ENCODE data around the gene OVOL2.
"Not testable (repeated sequence)": the region's sequence is repeated elsewhere in the genome, so short reads cannot be mapped to it uniquely, and the experiment has no call there.

Gene OVOL2

GRCh38 chr20:18057101-18057993 is at the start of gene OVOL2:
Gene OVOL2 (minus strand): TSS chr20:18057916. CDS start chr20:18057634, 282 bp downstream.
- no peaks in the 10 kb centered on the region for H3K9me3 ChIP-seq (ENCODE audit: control insufficient read depth, low read length)
- DNase-seq (ENCODE audit: low read depth), result no peak
- H3K27me3 ChIP-seq (replicated peaks; ENCODE audit: control insufficient read depth, insufficient read depth, low read length), result peaks cover 67% of the 10 kb centered on the region
- no peaks in the 10 kb centered on the region for H3K36me3 ChIP-seq (ENCODE audit: control insufficient read depth, insufficient read depth, low read length, severe bottlenecking)
- no peak within 1 kb of the TSS for H3K9ac ChIP-seq (ENCODE audit: low read length)
- H3K4me3 ChIP-seq (ENCODE audit: low read length), result peak within 1 kb of the TSS; percentile 42
- H3K4me1 ChIP-seq (ENCODE audit: control insufficient read depth, insufficient read depth, low read length), result peaks cover 4% of the 10 kb centered on the region

DNA sequence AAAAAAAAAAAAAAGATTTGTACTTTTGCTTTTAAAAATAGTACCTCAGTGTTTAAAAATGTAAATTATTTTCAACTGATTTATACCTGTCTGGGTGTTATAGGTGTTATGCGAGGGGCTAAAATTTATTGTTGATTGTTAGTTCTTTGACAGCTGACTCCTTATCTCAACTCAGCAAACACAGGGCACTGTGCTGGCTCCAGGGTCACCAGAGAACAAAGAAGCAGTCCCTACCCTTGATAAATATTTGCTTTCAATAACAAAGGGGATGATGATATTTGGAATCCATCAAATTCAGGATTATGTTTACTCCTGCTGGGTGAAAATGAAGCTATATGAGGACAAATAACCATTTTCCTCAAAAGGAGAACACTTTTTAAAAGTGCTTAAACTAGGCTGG is 45.8 kb upstream of the OVOL2 start:
- H3K4me1 ChIP-seq (ENCODE audit: control insufficient read depth, insufficient read depth, low read length), result no peaks in the 10 kb centered on the region
- H3K9ac ChIP-seq (ENCODE audit: low read length), result no peak overlapping the region
- H3K9me3 ChIP-seq (ENCODE audit: control insufficient read depth, low read length), result no peaks in the 10 kb centered on the region
- H3K4me3 ChIP-seq (ENCODE audit: low read length), result no peak overlapping the region
- no peak for DNase-seq (ENCODE audit: low read depth)
- no peaks in the 10 kb centered on the region for H3K36me3 ChIP-seq (ENCODE audit: control insufficient read depth, insufficient read depth, low read length, severe bottlenecking)
- peaks cover 10% of the 10 kb centered on the region for H3K27me3 ChIP-seq (replicated peaks; ENCODE audit: control insufficient read depth, insufficient read depth, low read length)

DNA sequence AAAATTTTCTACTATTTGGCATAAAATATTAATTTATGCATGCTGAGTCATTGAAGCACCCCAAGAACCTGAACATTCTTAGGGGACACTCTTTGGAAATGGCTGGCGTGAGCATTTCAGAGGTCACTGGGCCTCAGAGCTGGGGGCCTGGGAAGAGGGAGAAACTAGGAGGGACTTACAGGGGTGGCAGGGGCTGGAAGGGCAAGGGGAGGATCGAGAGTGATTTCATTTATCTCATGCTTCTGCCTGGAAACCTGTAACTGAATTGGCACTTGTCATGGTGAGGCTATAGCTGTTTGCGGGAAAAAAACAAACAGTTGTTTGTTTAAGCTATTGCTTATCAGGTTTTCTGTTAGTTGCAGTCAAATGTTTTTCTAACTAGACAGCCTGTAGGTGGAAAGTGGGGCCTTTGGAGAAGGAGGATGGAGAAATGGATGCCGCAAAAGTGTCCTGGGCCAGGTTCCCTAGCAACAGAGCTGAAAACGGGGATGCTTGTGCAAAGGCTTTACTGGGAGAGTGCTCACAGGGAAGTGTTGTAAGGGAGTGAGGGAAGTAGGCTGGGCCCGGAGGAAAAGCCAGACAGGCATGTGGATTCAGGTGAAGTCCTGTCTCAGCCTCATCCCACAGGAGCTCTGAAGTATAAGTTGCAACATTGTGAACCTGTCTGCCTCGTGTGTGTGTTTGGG is 43.6 kb upstream of the OVOL2 start:
- Histone ChIP-seq H3K36me3 (ENCODE audit: control insufficient read depth, insufficient read depth, low read length, severe bottlenecking) (no peaks in the 10 kb centered on the region), H3K4me3 (ENCODE audit: low read length) (no peak overlapping the region), H3K4me1 (ENCODE audit: control insufficient read depth, insufficient read depth, low read length) (no peaks in the 10 kb centered on the region), H3K9me3 (ENCODE audit: control insufficient read depth, low read length) (no peaks in the 10 kb centered on the region), H3K27me3 (replicated peaks; ENCODE audit: control insufficient read depth, insufficient read depth, low read length) (peaks cover 10% of the 10 kb centered on the region), H3K9ac (ENCODE audit: low read length) (no peak overlapping the region)
- no peak for DNase-seq (ENCODE audit: low read depth)

DNA sequence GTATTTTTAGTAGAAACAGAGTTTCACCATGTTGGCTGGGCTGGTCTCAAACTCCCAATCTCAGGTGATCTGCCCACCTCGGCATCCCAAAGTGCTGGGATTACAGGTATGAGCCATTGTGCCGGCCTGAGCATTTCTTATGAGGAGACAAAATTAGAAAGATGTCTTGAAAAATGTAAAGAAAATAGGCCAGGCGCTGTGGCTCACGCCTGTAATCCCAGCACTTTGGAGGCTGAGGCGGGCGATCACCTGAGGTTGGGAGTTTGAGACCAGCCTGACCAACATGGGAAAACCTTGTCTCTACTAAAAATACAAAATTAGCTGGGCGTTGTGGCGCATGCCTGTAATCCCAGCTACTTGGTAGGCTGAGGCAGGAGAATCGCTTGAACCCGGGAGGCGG is 42.9 kb upstream of the OVOL2 start:
- H3K4me3 ChIP-seq (ENCODE audit: low read length); H3K9me3 ChIP-seq (ENCODE audit: control insufficient read depth, low read length); H3K4me1 ChIP-seq (ENCODE audit: control insufficient read depth, insufficient read depth, low read length); DNase-seq (ENCODE audit: low read depth); H3K9ac ChIP-seq (ENCODE audit: low read length); H3K36me3 ChIP-seq (ENCODE audit: control insufficient read depth, insufficient read depth, low read length, severe bottlenecking): not testable (repeated sequence)
- peaks cover 11% of the 10 kb centered on the region for H3K27me3 ChIP-seq (replicated peaks; ENCODE audit: control insufficient read depth, insufficient read depth, low read length)

DNA sequence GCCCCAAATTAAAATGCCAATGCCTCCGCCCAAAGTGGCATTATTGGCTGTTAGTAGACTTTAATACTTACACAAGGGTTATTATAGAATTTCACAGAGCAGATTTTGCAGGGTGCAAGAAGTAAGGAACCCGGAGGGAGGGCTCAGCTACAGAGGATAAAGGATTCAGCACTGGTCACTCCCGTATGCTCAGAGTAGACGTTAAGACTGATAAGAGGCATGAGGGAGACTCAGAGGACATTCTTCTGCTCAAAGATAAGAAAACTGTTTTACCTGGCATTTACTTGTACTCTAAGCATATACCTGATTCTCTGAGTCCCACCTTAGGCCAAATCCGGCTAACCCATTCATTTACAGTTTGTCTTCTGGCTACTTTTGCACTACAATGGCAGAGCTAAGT is 36.5 kb upstream of the OVOL2 start:
- DNase-seq (ENCODE audit: low read depth), result no peak
- Histone ChIP-seq H3K4me1 (ENCODE audit: control insufficient read depth, insufficient read depth, low read length) (no peaks in the 10 kb centered on the region), H3K9me3 (ENCODE audit: control insufficient read depth, low read length) (no peaks in the 10 kb centered on the region), H3K4me3 (ENCODE audit: low read length) (no peak overlapping the region), H3K27me3 (replicated peaks; ENCODE audit: control insufficient read depth, insufficient read depth, low read length) (peaks cover 7% of the 10 kb centered on the region), H3K36me3 (ENCODE audit: control insufficient read depth, insufficient read depth, low read length, severe bottlenecking) (no peaks in the 10 kb centered on the region), H3K9ac (ENCODE audit: low read length) (no peak overlapping the region)

- no peaks in the 10 kb centered on the region for H3K36me3 ChIP-seq (ENCODE audit: control insufficient read depth, insufficient read depth, low read length, severe bottlenecking)
- DNase-seq (ENCODE audit: low read depth), result no peak
- peaks cover 7% of the 10 kb centered on the region for H3K27me3 ChIP-seq (replicated peaks; ENCODE audit: control insufficient read depth, insufficient read depth, low read length)
- H3K4me1 ChIP-seq (ENCODE audit: control insufficient read depth, insufficient read depth, low read length), result no peaks in the 10 kb centered on the region
- no peak overlapping the region for H3K9ac ChIP-seq (ENCODE audit: low read length)
- H3K4me3 ChIP-seq (ENCODE audit: low read length), result no peak overlapping the region
- no peaks in the 10 kb centered on the region for H3K9me3 ChIP-seq (ENCODE audit: control insufficient read depth, low read length)
Measured at GRCh38 chr20:18093388-18093787, 35.7 kb upstream of the OVOL2 start.

DNA sequence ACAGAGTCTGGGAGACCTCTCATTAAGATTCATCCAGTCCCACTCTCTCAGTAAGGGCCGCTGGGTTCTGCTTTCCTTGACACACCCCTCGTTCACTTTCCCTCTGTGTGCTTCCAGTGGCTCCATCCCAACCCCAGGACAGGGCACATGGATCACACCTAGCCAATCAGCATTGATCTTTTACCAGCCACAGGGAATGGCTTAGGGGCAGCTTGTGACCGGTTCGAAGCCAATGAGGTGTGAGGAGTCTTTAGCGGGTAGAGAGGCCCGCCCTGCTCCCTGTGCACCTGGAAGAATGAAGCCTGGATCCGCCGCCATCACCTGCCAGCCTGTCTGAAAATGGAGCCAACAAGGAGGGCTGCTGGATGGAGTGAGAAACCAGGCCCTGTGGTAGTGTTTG is 35.2 kb upstream of the OVOL2 start:
- no peak for DNase-seq (ENCODE audit: low read depth)

GRCh38 chr20:18091623-18092022 is 33.9 kb upstream of the OVOL2 start:
- Histone ChIP-seq H3K36me3 (ENCODE audit: control insufficient read depth, insufficient read depth, low read length, severe bottlenecking) (no peaks in the 10 kb centered on the region), H3K4me3 (ENCODE audit: low read length) (no peak overlapping the region), H3K4me1 (ENCODE audit: control insufficient read depth, insufficient read depth, low read length) (no peaks in the 10 kb centered on the region), H3K27me3 (replicated peaks; ENCODE audit: control insufficient read depth, insufficient read depth, low read length) (peaks cover 7% of the 10 kb centered on the region), H3K9me3 (ENCODE audit: control insufficient read depth, low read length) (no peaks in the 10 kb centered on the region), H3K9ac (ENCODE audit: low read length) (no peak overlapping the region)
- no peak for DNase-seq (ENCODE audit: low read depth)

More for the DNA sequence above, 35.2 kb upstream of the OVOL2 start:
- Histone ChIP-seq H3K36me3 (ENCODE audit: control insufficient read depth, insufficient read depth, low read length, severe bottlenecking) (no peaks in the 10 kb centered on the region), H3K4me3 (ENCODE audit: low read length) (no peak overlapping the region), H3K27me3 (replicated peaks; ENCODE audit: control insufficient read depth, insufficient read depth, low read length) (peaks cover 7% of the 10 kb centered on the region), H3K4me1 (ENCODE audit: control insufficient read depth, insufficient read depth, low read length) (no peaks in the 10 kb centered on the region), H3K9ac (ENCODE audit: low read length) (no peak overlapping the region), H3K9me3 (ENCODE audit: control insufficient read depth, low read length) (no peaks in the 10 kb centered on the region)

DNA sequence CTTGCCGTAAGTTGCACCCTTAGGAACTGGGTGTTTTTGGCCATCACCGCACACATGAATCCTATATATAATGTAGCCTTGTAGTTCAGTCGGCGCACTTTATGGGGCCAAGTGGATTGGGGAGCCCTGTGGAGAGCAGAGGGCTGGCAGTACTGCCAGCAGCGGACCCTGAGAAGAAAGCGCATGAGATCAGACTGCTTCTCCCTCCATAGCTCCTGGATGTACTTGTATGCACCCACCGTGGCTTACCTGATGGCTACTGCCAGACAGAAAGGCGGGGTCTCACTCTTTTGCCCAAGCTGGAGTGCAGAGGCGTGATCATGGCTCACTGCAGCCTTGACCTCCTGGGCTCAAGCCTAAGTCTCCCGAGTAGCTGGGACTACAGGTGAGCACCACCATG is 32.8 kb upstream of the OVOL2 start:
- no peaks in the 10 kb centered on the region for H3K36me3 ChIP-seq (ENCODE audit: control insufficient read depth, insufficient read depth, low read length, severe bottlenecking)
- no peaks in the 10 kb centered on the region for H3K4me1 ChIP-seq (ENCODE audit: control insufficient read depth, insufficient read depth, low read length)
- peaks cover 5% of the 10 kb centered on the region for H3K27me3 ChIP-seq (replicated peaks; ENCODE audit: control insufficient read depth, insufficient read depth, low read length)
- no peak for DNase-seq (ENCODE audit: low read depth)
- H3K9ac ChIP-seq (ENCODE audit: low read length), result no peak overlapping the region
- no peak overlapping the region for H3K4me3 ChIP-seq (ENCODE audit: low read length)
- peaks cover under 1% of the 10 kb centered on the region for H3K9me3 ChIP-seq (ENCODE audit: control insufficient read depth, low read length)

GRCh38 chr20:18090044-18090443 is 32.3 kb upstream of the OVOL2 start:
- DNase-seq (ENCODE audit: low read depth), result no peak

DNA sequence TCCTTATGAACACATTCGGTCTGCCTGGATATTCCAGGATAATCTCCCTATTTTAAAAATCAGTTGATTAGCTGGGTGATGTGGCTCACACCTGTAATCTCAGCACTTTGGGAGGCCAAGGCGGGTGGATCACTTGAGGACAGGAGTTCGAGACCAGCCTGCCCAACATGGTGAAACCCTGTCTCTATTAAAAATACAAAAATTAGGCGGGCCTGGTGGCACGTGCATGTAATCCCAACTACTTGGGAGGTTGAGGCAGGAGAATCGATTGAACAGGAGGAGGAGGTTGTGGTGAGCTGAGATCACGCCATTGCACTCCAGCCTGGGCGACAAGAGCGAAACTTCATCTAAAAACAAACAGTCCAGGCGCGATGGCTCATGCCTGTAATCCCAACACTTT is 31.1 kb upstream of the OVOL2 start:
- not testable (repeated sequence) for H3K36me3 ChIP-seq (ENCODE audit: control insufficient read depth, insufficient read depth, low read length, severe bottlenecking); DNase-seq (ENCODE audit: low read depth); H3K9ac ChIP-seq (ENCODE audit: low read length)

More at GRCh38 chr20:18090044-18090443, 32.3 kb upstream of the OVOL2 start:
- Histone ChIP-seq H3K4me3 (ENCODE audit: low read length) (no peak overlapping the region), H3K9me3 (ENCODE audit: control insufficient read depth, low read length) (peaks cover 4% of the 10 kb centered on the region), H3K4me1 (ENCODE audit: control insufficient read depth, insufficient read depth, low read length) (no peaks in the 10 kb centered on the region), H3K27me3 (replicated peaks; ENCODE audit: control insufficient read depth, insufficient read depth, low read length) (peaks cover 4% of the 10 kb centered on the region), H3K36me3 (ENCODE audit: control insufficient read depth, insufficient read depth, low read length, severe bottlenecking) (no peaks in the 10 kb centered on the region), H3K9ac (ENCODE audit: low read length) (no peak overlapping the region)

More for the DNA sequence above, 31.1 kb upstream of the OVOL2 start:
- not testable (repeated sequence) for H3K4me3 ChIP-seq (ENCODE audit: low read length); H3K4me1 ChIP-seq (ENCODE audit: control insufficient read depth, insufficient read depth, low read length); H3K27me3 ChIP-seq (replicated peaks; ENCODE audit: control insufficient read depth, insufficient read depth, low read length)
- H3K9me3 ChIP-seq (ENCODE audit: control insufficient read depth, low read length), result peaks cover 12% of the 10 kb centered on the region

Measured in adipocyte (in vitro differentiated cells).